NCI-H146 treated with DMSO at 0.1 percent for 48 hours (cell line): ENCODE measurements around the gene DOHH.
A peak's percentile ranks its signal among the peaks of the same experiment; 100 is the strongest.

Experiments used
- DNase-seq: peaks from one replicate; lab custom pipeline; 2025; ENCODE audit not compliant: unreplicated experiment; lab: John Stamatoyannopoulos, UW

DOHH gene, protein sequence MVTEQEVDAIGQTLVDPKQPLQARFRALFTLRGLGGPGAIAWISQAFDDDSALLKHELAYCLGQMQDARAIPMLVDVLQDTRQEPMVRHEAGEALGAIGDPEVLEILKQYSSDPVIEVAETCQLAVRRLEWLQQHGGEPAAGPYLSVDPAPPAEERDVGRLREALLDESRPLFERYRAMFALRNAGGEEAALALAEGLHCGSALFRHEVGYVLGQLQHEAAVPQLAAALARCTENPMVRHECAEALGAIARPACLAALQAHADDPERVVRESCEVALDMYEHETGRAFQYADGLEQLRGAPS

DNA sequence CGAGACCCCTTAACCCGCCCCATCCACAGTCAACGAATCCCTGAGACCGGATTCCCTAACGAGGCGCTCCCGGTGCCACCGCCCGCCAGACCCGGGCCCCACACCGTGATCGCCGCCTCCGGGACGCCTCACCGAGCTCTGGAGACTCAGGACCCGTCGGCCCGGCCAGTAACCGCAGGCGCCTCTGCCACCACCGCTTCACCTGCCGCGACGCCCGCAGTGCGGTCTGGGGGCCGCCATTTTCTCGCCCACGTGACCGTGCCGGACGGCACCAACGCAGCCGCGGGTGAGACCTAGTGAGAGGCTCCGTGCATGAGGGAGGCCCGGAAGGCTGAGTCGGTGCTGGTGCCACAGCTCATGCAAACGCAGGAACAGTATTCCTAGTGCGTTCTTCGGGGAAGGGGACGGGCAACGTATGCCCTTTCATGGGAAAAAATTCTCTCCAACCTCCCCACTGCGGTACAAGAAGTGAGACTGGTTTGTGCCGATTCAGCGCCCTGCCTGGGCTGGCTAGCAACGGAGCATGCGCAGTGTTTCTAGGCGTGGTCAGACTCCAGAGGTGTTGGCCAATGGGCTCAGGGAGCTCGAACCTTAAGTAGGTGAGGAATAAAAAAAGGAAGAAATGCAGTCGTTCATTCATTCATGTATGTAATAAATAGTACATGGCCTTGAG, at the start of gene DOHH:
Gene DOHH (minus strand): TSS at position 246 of the 673 bp plus-strand sequence. CDS start 3,860 bp downstream, outside the sequence.
- DNase-seq = peak; percentile 84

DNA sequence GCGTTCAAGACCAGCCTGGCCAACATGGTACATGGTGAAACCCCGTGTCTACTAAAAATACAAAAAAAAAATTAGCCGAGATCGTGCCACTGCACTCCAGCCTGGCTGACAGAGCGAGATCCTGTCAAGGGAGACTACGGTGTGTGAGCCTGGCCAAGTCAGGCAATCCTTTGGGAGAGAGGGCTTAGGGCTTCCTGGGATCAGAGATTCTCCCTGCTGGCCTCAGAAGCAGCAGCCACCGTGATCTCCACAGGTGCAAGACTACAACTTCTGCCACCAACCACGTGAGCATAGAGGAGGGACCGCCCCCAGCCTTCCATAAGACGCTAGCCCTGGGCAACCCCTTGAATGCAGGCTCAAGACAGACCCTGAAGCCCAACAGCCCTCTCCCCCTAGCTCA, 49.3 kb upstream of the DOHH start:
- no peak for DNase-seq

DNA sequence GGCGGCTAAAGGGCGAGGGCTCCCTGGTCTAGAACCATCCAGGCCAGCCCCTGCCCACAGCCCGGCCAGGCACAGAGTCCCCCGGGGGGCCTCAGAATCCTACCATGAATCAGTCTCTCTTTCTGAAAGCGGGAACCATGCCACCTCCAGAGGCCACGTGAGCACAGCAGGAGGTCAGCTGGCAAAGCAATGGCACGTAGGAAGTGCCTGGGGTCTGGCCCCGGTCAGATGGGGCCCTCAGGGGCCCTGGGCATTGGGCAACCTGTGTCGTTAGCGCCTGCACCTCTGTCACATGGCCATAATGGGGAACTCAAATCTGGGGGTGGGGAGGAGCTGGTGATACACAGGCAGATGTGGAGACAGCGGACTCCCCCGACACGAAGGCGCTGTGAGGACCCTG, 48.1 kb upstream of the DOHH start:
- no peak for DNase-seq

DNA sequence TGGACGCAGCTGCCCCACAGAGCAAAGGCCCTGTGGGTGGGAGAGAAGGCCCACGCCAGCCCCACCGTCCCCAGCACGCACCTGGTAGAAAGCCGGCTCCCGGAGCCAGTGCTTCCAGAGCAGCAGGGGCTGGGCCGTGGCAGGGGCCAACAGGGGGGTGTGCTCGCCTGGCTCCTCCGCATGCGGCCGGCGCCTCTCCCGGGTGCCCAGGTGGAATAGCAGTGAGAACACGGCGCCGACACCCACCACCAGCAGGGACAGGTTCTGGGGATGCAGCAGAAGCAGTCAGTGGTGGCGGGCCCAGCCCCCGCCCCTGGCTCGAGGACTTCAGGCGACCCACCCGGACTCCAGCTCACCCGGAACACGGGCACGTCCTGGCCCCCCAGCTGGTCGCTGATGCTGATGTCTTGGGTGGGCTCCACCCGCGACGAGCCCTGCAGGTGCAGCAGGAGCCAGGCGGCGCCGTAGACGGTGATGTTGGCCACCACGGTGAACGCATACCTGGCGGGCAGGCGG, 47.4 kb upstream of the DOHH start:
- no peak for DNase-seq

DNA sequence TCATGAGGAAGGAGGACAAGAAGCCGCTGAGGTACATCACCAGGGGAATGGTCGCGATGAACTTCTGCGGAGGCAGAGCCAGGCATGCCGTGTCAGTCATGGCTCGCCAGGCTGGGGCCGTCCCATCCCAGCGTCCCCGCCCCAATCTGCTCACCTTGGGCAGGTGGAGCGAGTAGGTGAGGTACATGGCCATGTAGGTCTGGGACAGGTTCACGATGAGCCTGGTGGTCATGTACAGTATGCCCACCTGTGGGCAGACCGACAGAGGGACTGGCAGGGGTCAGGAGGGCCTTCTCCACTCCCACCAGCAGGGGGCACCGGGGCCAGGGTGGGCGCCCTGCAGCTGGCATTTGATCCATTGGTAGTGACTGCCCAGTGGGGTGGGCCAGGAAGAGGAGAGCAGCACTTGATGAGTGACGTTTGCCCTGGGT, 46.8 kb upstream of the DOHH start:
- DNase-seq = no peak

DNA sequence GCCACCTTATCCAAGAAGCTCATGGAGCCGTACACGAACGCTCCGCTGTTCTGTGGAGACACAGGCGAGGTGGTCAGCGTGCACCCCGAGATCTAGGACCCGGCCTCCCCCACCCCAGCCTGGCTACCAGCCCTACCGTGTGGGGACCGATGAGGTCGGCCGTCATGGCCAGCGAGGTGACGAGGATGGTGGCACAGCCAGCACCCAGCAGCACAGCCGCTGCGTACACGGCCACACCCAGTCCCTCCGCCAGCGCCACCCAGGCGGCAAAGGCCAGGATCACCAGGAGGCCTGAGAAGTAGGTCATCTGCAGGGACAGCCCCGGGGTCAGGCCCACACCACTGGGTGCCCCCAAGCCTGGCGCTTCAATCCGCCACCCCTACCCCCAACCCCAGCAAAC, 45.6 kb upstream of the DOHH start:
- DNase-seq = no peak

DNA sequence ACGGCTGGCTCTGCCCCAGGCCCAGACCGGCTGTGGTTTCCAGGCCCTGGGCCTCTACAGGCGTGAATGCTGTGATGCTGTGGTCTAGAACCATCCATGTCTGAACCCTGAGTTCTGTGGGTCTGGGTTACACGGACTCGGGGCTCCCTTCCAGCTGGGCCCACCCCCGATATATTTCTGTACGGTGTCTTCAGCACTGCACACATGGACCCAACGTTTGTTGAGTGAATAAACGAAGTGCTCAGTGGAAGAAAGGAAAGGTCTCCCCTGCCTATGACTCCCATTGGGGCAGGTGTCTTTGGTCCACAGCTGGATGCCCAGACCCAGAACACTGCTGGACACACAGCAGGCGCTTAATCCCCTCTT, 45.2 kb upstream of the DOHH start:
- DNase-seq = no peak

DNA sequence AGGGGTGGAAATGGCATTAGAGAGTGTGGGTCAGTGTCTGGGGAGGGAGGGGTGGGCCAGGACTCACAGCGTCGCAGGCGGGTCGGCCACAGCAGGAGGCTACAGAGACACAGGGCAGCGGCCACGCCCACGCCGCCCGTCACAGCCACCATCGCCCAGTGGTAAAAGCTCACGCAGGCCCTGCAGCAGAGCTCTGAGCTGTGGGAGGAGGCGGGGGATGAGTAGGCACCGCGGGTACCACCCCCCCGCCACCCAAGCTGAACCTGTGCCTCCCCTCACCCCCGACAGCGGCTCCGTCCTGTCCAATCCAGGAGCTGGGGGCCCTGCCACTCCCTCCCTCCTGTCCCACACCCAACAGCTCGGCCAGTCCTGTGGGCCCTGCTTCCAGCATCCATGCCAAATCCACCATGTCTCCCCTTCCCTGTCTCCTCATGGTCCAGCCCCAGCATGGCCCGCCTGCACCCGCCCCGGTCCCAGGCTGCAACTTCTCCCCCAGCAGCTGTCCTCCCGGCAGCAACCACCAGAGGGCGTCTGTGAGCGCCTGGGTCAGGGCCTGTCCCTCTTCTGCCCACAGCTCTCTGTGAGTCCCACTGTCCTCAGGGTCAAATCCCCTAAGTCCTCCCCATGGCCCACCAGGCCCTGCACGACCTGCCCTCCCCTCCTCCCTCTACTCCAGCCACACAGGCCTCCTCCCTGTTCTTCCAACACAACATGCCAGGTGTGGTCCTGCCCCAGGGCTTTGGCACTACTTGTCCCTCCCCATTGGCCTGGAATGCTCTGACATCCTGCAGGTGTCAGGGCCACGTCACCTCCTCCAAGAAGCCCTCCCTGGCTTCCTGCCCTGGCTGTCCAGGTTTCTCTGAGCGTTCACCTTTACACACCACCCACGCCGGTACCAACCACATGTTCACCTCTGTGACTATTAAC, 44.5 kb upstream of the DOHH start:
- no peak for DNase-seq

DNA sequence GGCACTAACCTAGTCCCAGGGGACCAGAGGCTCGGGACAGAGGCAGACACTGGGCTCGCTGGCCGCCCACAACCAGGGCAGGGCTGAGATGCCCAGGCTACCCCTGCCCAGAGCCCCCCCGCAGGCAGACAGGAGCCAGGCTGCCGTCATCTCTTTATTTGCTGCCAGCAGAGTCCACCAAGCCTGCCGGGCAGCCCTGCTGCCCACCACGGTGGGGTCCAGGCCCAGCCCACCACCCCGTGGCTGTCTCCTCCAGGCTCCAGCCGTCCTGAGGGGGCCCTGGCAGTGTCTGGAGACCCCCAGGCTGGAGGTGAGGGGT, 43.5 kb upstream of the DOHH start:
- DNase-seq = no peak

DNA sequence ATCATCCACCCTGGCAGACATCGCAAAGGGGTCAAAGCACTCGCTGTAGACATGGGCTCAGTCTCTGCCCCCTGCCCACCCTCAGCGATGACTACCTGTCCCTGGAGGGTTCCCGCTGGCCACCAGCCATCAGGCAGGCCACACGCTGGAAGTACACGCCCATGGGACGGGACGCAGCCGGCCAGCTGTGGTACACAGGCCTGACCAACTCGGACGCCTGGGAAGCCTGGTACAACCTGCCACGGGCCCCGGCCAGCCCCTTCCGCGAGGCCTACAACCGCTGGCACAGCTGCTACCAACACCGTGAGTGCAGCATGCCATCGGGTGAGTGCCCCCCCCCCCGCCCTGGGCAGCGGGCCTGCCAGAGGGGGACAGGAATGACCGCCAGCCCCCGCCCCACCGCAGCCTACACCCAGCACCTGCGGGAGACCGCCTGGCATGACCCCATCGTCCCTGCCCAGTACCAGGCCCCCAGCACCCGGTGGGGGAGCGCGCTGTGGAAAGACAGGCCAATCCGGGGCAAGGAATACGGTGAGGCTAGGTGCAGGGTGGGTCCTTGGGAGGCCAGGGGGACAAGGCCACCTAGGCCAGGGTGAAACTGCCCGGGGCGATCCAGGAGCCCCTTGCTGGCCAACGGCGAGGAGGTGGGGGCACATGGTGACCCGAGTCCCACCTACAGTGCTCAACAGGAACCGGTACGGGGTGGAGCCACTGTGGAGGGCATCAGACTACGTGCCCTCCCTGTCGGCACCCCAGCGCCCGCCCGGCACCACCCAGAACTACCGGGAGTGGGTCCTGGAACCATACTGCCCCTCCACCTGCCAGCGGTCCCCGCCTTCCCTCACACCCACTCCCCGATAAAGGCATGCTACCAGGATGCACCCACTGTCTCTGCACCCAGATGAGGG, 42.9 kb upstream of the DOHH start:
- no peak for DNase-seq

DNA sequence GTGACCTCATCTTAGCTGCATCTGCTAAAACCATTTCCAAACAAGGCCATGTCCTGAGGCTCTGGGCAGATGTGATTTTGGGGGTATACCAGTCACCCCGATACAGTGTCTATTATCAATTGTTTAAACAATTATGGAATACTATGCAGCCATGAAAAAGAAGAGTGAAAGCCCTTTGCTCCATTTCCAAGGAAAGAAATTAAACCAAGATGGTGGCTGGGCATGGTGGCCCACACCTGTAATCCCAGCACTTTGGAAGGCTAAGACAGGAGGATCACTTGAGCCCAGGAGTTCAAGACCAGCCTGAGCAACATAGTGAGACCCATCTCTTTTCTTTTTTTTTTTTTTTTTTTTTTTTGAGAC, 39.3 kb upstream of the DOHH start:
- DNase-seq = no peak

DNA sequence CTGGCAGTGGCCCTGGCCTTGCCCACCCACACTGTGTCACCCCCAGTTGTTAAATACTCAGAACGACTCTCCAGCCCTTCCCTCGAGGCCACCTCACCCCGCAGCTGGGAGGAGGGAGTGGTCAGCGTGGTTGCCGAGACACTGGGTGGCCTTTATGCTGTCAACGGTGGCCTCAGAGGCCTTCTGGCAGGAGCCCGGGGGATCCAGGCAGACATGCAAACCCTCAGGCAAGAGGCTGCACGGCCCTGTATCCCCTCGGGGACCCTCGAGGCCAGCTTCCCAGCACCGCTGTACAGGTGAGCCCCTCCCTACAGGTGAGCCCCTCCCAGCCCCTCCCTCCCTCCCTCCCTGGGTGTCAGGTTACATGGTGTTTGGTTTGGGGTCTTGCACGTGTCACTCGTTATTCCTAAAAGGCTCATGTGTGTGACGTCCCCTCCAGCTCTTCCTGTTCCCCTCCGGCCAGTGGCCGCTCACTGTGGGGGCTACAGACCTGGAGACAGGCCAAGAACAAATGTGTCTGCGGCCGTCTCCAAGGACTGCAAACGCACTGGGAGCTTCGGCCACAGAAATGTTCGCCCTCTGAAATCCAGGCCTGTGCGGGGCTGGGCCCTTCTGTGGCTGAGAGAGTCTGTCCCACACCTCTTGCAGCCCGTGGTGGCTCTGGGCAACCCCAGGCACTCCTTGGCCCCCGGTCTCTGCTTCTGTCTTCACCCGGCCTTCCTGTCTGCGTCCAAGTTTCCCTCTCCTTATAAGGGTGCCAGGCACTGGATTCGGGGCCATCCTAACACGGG, 38.7 kb upstream of the DOHH start, which contains the start of gene TEKTIP1:
Gene TEKTIP1 (plus strand): TSS at position 210 of the 791 bp plus-strand sequence. CDS start 4 bp downstream, at position 214.
- DNase-seq = no peak

DNA sequence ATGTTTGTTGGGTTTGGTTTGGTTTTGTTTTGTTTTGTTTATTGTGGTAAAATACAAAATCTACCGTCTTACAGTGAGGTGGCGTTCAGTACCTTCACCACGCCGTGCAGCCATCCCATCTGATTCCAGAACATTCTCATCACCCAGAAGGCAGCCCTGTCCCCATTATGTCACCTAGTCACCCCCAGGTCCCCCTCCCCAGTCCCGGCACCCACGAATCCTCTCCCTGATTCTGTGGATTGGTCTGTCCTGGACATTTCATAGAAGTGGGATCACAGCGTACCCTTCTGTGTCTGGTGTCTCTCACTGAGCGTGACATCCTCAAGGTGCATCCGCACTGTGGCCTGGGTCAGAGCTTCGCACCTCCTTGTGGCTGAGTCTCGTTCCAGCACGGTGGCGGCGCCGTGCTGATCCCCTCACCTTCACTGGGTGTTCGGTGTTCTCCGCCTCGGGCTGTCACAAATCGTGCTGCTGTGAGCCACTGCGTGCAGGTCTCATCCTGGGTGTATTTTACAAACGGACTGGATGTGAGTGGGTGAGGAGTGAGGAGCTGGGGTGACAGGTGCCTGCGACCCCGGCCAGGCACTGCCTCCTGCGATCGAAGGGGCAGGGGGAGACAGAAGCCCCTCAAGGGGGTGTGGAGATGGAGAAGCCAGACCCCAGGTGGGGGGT, 37.9 kb upstream of the DOHH start:
- no peak for DNase-seq

DNA sequence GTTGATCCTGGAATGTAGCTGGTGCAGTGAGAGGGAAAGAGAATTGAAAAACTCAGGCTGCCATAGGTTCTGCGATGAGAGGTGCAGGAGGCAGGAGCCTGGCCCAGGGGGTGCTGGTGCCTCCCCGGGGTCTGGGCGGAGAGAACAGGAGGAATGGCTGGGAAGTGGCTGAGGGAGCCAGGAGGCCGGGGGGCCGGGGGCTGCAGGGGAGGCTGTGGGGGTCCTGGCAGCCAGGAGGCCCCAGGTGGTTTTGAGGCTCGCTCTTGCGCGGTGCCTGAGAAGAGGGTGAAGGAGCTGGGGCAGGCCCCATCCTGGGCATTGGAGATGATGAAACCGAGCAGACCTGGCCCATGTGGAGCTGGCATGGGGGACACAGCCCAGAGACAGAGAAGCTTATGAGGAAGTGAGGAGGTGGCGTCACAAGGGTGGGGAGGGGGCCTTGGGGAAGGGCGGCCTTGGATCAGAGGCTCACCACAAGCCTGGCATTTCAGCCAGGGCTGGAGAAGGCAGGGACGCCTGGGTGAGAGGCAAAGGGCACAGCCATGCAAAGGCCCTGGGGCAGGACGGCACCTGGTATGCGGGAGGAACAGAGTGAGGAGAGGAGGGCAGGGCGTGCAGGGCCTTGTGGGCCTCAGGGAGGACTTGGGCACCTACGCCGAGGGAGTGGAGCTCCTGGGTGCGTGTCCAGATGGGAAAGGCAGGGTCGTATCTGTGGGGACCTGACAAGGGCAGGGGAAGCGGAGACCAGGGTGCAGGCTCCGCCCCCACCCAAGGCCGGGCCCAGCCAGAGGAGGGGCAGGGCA, 37.2 kb upstream of the DOHH start:
- DNase-seq = no peak

DNA sequence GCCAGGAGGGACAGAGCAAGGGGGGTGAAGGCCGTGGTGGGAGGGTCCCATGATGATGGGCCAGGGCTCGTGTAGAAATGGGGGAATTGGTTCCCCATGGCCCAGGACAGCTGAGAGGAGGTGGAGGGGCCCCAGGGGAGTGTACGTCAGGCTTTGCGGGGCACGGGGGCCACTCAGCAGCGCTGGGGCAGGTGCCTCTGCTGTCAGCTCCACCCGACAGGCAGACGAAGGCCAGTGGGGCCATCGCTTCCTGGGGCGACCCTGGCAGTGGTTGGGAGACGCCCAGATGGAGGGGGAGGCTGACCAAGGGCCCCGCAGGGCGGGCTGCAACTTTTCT, 36.6 kb upstream of the DOHH start:
- no peak for DNase-seq

DNA sequence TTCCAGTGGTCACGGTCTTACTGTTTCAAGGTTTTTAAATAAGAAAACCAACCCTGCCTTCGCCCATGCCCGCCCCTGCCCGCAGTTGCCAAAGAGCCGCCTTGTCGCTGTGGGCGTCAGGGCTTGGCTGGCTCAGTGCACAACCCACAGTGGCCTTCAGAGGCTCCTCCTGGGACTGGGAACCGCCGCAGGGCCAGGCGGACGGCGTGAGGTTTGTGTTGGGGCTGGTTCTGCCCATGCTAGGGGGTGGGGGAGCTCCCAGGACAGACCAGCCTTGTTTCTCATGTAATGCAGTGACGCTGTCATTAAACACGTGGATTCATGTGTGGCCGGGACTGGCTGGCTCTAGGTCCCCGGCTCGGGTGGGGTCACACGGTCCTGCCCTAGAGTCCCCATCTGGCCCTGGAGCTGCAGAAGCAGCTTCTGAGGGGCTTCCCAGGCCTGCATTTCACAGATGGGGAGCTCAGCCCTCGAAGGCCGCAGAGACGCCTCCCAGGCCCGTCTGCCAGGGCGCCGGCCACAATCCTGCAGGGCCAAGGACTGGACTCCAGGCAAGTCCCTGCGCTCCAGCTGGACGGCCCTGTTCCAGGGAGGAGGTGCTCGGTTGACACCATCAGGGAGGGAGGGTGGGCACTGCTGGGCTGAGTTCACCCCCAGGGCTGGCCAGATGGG, 36.1 kb upstream of the DOHH start:
- no peak for DNase-seq

DNA sequence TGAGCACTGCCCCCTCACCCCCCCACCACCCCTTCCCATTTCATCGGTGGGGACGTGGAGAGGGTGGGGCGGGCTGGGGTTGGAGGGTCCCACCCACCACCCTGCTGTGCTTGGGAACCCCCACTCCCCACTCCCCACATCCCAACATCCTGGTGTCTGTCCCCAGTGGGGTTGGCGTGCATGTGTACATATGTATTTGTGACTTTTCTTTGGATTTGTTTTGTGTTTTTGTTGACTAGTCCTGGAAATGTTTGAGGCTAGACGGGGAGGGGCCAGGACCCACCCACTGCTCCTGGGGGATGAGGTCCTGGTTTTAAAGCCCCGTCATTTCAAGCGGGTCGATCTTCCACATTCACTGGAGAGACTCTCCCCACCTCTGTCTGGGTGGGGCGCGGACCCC, 35.5 kb upstream of the DOHH start:
- DNase-seq = no peak

DNA sequence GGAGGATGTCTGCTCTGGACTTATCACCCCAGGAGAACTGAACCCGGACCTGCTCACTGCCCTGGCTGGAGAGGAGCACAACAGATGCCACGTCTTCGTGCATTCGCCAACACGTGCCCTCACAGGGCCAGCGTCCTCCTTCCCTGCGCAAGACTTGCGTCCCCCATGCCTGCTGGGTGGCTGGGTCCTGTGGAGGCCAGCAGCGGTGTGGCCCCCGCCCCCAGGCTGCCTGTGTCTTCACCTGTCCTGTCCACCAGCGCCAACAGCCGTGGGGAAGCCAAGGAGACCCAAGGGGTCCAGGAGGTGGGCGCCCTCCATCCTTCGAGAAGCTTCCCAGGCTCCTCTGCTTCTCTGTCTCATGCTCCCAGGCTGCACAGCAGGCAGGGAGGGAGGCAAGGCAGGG, 35.1 kb upstream of the DOHH start:
- no peak for DNase-seq
